Limb (tissue), 2 donors: ENCODE data around the gene ITPR1.
"Not testable (repeated sequence)": the region's sequence is repeated elsewhere in the genome, so short reads cannot be mapped to it uniquely, and the experiment has no call there.

Experiments used
- DNase-seq, 2 donors: peaks; one replicate each; pipeline ENCODE4 v3.0.0-alpha.2; 2016; ENCODE audit errors: extremely low spot score in 2 of 2

The ITPR1 gene

DNA sequence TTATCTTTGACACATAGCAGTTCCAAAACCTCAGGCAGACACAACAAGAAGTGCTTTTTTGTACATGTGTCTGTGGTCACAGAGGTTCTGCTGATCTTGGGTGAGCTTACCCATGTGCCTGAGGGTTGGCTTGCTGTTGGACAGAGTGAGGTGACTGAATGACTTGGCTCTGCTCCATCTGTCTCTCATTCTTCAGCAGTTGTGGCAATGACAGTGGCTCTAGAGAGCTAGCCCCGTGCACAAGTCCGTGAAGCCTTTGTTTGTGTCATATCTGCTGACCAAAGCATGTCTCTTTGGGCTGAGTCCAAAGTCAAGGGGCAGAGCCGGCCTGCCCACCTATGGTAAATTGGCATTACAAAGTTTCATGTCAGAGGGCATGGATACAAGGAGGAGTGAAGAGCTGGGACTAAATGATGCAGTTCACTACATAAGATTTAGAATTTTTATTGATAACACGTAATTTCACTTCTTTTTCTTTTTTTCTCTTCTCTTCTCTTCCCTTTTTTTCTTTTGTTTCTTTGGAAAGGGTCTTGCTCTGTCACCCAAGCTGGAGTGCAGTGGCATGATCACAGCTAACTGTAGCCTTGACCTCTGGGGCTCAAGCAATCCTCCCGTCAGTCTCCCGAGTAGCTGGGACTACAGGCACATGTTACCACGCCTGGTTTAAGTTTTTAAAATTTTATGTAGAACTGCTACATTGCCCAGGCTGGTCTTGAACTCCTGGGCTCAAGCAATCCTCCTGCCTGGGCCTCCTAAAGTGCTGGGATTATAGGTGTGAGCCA, 77.9 kb downstream of the ITPR1 start:
- DNase-seq: no peak

GRCh38 chr3:4571690-4572334, 78.7 kb downstream of the ITPR1 start:
- no peak for DNase-seq

DNA sequence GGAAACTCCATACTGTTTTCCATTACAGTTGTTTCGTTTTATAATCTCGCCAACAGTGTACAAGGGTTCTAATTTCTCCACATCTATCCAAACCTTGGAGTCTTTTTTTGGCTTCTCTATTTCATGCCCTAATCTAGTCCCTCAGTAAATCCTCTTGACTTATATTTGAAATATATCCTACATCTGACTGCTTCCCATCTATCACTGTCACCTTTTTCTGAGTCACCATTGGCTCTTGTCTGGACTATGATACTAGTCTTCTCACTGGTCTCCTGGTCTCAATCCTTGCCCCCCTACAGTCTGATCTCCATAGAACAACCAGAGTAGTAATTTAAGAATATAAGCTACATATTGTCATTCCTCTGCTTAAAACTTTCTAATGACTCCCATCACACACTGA, 80.0 kb downstream of the ITPR1 start:
- no peak for DNase-seq

DNA sequence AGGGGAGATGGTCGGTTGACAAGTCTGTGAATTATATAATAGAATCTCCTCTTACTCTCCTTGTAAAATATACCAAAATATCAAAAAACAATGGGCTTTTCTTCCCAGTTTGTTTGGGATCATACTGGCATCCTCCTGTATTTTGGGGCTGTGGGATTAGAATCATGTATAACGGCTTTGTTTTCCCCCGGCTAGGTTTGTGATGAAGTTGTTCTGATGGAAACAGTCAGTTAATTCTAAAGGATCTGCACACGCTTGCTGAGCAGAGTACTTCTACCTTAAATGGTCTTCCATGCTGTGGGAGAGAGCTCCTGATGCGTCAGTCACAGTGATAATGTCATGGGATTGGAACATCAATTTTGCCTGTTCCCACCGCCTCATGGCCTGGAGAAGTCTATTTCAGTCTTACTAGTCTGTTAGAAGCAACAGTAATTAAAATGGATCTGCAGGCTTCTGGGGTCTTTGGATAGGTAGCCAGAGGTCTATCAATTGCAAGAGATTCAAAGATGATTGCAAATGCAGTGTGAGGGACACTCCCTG, 81.3 kb downstream of the ITPR1 start:
- DNase-seq: no peak

- DNase-seq: no peak
These were observed 82.2 kb downstream of the ITPR1 start for GRCh38 chr3:4575381-4575780.

GRCh38 chr3:4577721-4578120, 84.6 kb downstream of the ITPR1 start:
- no peak for DNase-seq

- DNase-seq: no peak
These were observed 87.4 kb downstream of the ITPR1 start for GRCh38 chr3:4580346-4581123.

GRCh38 chr3:4581124-4581424, 87.9 kb downstream of the ITPR1 start:
- DNase-seq: no peak

DNA sequence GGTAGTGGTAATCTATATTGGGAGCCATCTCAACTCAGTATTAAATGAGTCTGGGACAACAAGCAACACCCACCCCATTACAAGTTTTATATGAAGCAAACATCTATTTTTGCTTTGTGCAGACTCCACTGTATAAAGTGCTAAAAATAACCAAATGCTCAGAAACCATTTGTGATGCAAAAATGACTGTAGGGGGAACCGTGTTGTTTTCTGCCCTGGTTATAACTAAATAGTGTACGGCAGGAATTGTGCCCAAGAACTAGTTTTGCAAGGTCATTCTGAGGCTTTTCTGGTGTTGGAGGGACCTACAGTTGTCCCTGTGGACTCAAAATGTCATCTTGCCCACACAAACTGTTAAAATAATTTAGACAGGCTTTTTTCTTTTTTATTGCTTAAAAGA, 88.3 kb downstream of the ITPR1 start:
- DNase-seq: no peak

- DNase-seq: no peak
These were observed 88.9 kb downstream of the ITPR1 start for GRCh38 chr3:4581920-4582611.

DNA sequence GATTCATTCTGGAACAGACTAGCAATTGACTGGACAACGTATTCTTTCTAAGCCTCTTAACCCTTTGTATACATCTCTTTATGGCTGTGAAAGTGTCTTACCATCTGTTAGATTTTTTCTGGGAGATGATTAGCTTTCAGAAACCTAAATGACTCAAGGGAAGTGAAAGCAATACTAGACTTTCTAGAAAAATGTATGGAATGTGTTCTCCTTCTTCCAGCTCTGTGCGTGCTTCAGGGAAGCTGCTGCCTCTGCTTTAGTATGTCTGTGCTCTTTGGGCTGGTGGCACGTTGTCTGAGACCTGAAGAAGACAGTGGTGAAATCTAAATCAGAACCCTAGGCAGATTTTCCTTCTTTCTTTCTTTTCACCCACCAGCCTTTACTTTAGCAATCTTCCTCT, 89.5 kb downstream of the ITPR1 start:
- peak in 1 of 2 donors; percentile 57 for DNase-seq

GRCh38 chr3:4583416-4583815, 90.3 kb downstream of the ITPR1 start:
- peak in 1 of 2 donors; percentile 60 for DNase-seq

DNA sequence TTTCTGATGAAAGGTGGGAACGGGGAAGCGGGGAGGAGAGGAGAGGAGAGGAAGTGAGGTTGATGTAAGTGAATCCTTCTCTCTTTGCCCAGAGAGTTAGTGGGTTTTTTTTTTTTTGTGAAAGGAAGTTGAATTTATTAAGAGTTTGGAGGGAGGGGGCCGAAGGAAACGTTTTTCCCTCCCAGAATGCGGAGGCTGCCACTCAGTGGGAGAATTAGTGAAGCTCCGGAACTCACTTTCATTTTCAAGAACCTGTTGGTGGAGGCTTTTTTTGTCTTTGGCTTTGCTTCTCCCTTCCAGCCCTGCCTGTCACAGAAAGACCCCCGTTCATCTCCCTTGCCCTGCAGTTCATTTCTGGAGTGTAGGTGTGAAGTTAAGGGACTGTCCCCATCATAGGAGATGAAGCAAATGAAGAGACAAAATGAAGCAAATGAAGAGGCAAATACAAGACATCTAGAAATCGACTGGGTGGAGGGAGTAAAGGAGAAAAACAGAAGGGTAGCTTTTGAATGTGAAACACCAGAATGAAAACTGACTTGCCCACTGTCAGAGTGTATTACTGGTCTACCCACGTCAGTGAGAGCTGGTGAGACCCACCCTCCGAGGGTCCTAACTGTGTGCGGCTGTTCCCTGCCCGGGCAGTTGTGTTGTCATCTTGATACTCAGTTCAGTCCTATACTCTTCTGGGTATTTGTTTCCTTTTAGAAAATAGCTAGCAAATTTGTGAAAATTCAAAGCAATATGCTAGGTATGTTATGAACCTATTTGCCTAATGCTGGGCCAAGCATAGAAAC, 91.5 kb downstream of the ITPR1 start:
- no peak for DNase-seq

DNA sequence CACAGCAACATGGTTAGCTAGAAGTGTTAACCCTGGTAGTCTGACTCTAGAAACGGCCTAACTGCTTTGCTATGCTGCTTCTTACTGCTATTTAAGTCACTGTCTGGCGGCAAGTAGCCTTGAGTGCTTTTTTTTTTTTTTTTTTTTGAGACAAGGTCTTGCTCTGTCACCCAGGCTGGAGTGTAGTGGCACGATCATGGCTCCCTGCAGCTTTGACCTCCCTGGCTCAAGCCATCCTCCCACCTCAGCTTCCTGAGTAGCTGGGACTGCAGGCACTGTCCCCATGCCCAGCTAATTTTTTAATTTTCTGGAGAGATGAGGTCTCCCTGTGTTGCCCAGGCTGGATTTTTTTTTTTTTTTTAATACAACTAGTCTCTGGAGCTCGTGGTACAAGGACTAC, 93.2 kb downstream of the ITPR1 start:
- DNase-seq: no peak

DNA sequence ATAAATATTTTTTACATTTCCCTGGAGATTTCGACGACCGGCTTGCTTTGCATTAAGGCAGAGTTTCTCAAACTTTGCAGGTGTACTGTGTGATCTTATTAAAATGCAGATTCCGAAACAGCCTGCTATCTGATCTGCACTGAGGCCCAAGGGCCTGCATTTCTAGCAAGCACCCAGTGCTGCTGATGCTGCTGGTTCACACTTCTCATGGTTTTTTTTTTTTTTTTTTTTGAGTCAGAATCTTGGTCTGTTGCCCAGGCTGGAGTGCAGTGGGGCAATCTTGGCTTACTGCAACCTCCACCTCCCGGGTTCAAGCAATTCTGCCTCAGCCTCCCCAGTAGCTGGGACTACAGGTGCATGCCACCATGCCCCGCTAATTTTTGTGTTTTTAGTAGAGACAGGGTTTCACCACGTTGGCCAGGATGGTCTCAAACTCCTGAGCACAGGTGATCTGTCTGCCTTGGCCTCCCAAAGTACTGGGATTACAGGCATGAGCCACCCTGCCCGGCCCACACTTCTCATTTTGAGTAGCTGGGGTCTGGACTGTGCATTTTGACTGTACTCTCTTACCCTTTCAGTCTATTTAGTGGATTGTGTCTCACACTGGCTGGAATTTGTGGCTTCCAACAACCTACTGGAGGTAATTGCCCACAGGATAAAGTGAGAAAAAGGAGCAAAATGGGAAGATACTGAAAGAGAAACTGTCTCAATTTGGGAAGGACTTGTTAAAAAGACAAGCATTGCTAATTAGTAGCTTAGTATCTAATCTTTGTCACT, 94.1 kb downstream of the ITPR1 start:
- no peak for DNase-seq

DNA sequence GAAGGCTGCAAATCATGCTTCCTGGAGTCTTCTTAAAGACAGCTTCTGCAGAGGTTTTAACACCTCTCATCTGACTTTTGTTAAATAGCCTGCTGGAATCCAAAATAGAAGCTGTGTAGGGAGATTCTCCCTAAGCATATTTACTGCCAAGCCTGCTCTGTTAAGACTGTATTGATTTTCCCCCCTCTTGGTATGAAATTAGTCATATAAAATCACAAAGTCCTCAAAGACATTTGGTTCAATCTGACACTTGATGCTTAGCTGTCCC, 94.6 kb downstream of the ITPR1 start:
- no peak for DNase-seq

GRCh38 chr3:4588466-4588865, 95.3 kb downstream of the ITPR1 start:
- no peak for DNase-seq

GRCh38 chr3:4589475-4590097, 96.4 kb downstream of the ITPR1 start:
- DNase-seq: no peak

GRCh38 chr3:4590849-4591248, 97.7 kb downstream of the ITPR1 start:
- not testable (repeated sequence) for DNase-seq

GRCh38 chr3:4591669-4592068, 98.5 kb downstream of the ITPR1 start:
- DNase-seq: no peak
